Upper lobe of left lung (tissue), 4 donors: ENCODE data around the gene LRTM1.

Source experiments
- CTCF ChIP-seq, 6 experiments: fragments of 450-650 bp in 4 of 6; fragments of 200-600 bp in 2 of 6; sonication (generic) in 2 of 6; IDR thresholded peaks; one replicate each; pipeline ENCODE4 v1.5.1; 2016 to 2019; ENCODE audit warnings: antibody characterized with exemption in 6 of 6
- EP300 ChIP-seq, 4 donors: sonication (generic); formaldehyde crosslinking; IDR thresholded peaks; one replicate each; pipeline ENCODE4 v1.5.1; 2017; ENCODE audit warnings: antibody characterized with exemption in 4 of 4, control low read depth in 2 of 4
- POLR2A ChIP-seq, 4 donors: fragments of 450-650 bp; IDR thresholded peaks; one replicate each; pipeline ENCODE4 v1.5.1; 2016 to 2017; ENCODE audit warnings: antibody characterized with exemption in 4 of 4, mild to moderate bottlenecking in 2 of 4
- POLR2AphosphoS5 ChIP-seq, 2 donors: sonication (generic); formaldehyde crosslinking; IDR thresholded peaks; one replicate each; pipeline ENCODE4 v1.5.1; 2017; ENCODE audit warnings: antibody characterized with exemption in 2 of 2

- TF ChIP-seq CTCF (IDR thresholded peaks at IDR 0.05) (no peak), POLR2AphosphoS5 (IDR thresholded peaks at IDR 0.05) (no peak), POLR2A (IDR thresholded peaks at IDR 0.05) (no peak), EP300 (IDR thresholded peaks at IDR 0.05) (no peak)
These were observed 21.9 kb downstream of the LRTM1 start for GRCh38 chr3:54905920-54906319.
